Left lung (tissue), 10 donors: ENCODE data around the gene ESPNL. TPM values are rescaled to one million over a fixed set of nuclear protein-coding genes. Genes with fewer than 3 reads are reported as not detected.

ENCODE experiments used
- ATAC-seq: fragments of 200-7000 bp; cut with Tn5 transposase; one replicate; pipeline ENCODE4 v1.9.1; 2020; ENCODE audit warnings: moderate library complexity
- DNase-seq, 4 donors: peaks; one replicate each; pipeline ENCODE4 v3.0.0-alpha.2; 2013 to 2020
- H3K27ac ChIP-seq, 2 donors: fragments of 200-600 bp; sonication (generic) in 1 of 2; one replicate each; pipeline versions ENCODE4 v1.5.0 to v1.8.0; 2020 to 2021
- H3K27me3 ChIP-seq, 2 donors: fragments of 200-600 bp; sonication (generic) in 1 of 2; one replicate each; pipeline versions ENCODE4 v1.5.0 to v1.8.0; 2020 to 2021
- H3K36me3 ChIP-seq, 2 donors: fragments of 200-600 bp; sonication (generic) in 1 of 2; one replicate each; pipeline versions ENCODE4 v1.5.0 to v1.8.0; 2020 to 2021
- H3K4me1 ChIP-seq, 2 donors: fragments of 200-600 bp; one replicate each; pipeline ENCODE4 v1.8.0; 2021
- H3K4me3 ChIP-seq, 2 donors: fragments of 200-600 bp; sonication (generic) in 1 of 2; one replicate each; pipeline versions ENCODE4 v1.5.0 to v1.8.0; 2020 to 2021; ENCODE audit warnings: mild to moderate bottlenecking in 1 of 2
- H3K9me3 ChIP-seq, 2 donors: fragments of 200-600 bp; sonication (generic) in 1 of 2; one replicate each; pipeline versions ENCODE4 v1.5.0 to v1.8.0; 2020 to 2021
- CTCF ChIP-seq, 2 donors: fragments of 200-600 bp; sonication (generic) in 1 of 2; IDR thresholded peaks; one replicate each; pipeline versions ENCODE4 v1.5.0 to v1.8.0; 2021; ENCODE audit warnings: antibody characterized with exemption in 2 of 2
- intact Hi-C, 2 donors: fragments of 100-400 bp; cut with DNase I; formaldehyde crosslinking; loops; one replicate each; pipeline versions ENCODE4 v1.11.2 to v1.14.2; 2022
- polyA plus RNA-seq, 6 donors: library from polyadenylated mRNA; unstranded; fragments of 120-200 nt; gene quantifications; one replicate each; pipeline ENCODE4 v1.2.1, GENCODE V29; 2013; ENCODE audit not compliant: insufficient read length in 6 of 6
- total RNA-seq, 2 donors: library from RNA; stranded (reverse); fragmentation: NEBNext Ultra II Directional; extraction: Animal tissue kit (Norgen Biotek cat#: 25700); gene quantifications; one replicate each; pipeline ENCODE4 v1.2.1, GENCODE V29; 2021
- donor health status: DM: no; HTN: yes; CAD: no.
- donor health status: DM: no; HTN: no; CAD: no.

The ESPNL gene
- total and polyA plus RNA-seq, 8 donors, result 0.55 to 6.7 (median 2.0) TPM

DNA sequence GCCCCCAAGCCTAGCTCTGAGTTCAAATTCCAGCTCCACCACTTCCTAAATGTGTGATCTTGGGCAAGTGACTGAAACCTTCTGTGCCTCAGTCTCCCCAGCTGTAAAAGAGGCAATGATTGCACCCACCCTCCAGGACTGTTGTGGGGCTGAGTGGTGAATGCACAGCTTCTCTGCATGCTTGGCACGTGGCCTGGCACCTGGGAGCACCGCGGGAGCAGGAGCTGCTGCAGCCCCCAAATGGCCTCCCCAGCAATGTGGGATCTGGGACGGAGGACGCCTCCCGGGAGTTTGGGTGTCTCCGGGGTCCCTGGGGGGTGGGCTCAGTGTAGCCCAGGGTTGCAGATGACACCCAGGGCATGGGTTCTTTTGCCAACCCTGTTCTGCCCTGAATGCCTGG, 39.9 kb downstream of the ESPNL start:
- intact Hi-C loops, result no loop called here
- Histone ChIP-seq H3K27me3 (peaks cover 0 to 12% of the 10 kb centered on the region in 2 donors), H3K36me3 (no peaks in the 10 kb centered on the region), H3K27ac (no peak overlapping the region), H3K4me3 (no peak overlapping the region), H3K9me3 (no peaks in the 10 kb centered on the region), H3K4me1 (peaks cover 0 to 35% of the 10 kb centered on the region in 2 donors)
- ATAC-seq (no peak), DNase-seq (peak in 1 of 4 donors; percentile 61)
- TF ChIP-seq CTCF (IDR thresholded peaks at IDR 0.05), result no peak

- ATAC-seq, result no peak
Measured at GRCh38 chr2:238140721-238141540, 40.8 kb downstream of the ESPNL start.

GRCh38 chr2:238141541-238142318, 41.6 kb downstream of the ESPNL start:
- peaks cover 0 to 12% of the 10 kb centered on the region in 2 donors for H3K27me3 ChIP-seq
- no peak overlapping the region for H3K4me3 ChIP-seq
- H3K4me1 ChIP-seq, result peaks cover 0 to 33% of the 10 kb centered on the region in 2 donors
- no peaks in the 10 kb centered on the region for H3K9me3 ChIP-seq
- intact Hi-C loops, result no loop called here
- H3K36me3 ChIP-seq, result no peaks in the 10 kb centered on the region
- no peak overlapping the region for H3K27ac ChIP-seq
- TF ChIP-seq CTCF (IDR thresholded peaks at IDR 0.05), result no peak
- DNase-seq (peak in 3 of 4 donors; percentile 57 to 80 (median 65)), ATAC-seq (peak; percentile 56)

More at GRCh38 chr2:238140721-238141540, 40.8 kb downstream of the ESPNL start:
- TF ChIP-seq CTCF (IDR thresholded peaks at IDR 0.05), result no peak
- Histone ChIP-seq H3K36me3 (no peaks in the 10 kb centered on the region), H3K4me3 (no peak overlapping the region), H3K4me1 (peaks cover 0 to 35% of the 10 kb centered on the region in 2 donors), H3K27me3 (peaks cover 0 to 12% of the 10 kb centered on the region in 2 donors), H3K27ac (no peak overlapping the region), H3K9me3 (no peaks in the 10 kb centered on the region)
- intact Hi-C loops, result no loop called here
- DNase-seq, result peak in 1 of 4 donors; percentile 72

GRCh38 chr2:238142382-238143205, 42.5 kb downstream of the ESPNL start:
- DNase-seq (peak in 1 of 4 donors; percentile 74), ATAC-seq (no peak)
- no peak overlapping the region for H3K27ac ChIP-seq
- H3K9me3 ChIP-seq, result no peaks in the 10 kb centered on the region
- intact Hi-C loops, result no loop called here
- H3K4me1 ChIP-seq, result peaks cover 0 to 27% of the 10 kb centered on the region in 2 donors
- TF ChIP-seq CTCF (IDR thresholded peaks at IDR 0.05), result no peak
- no peak overlapping the region for H3K4me3 ChIP-seq
- peaks cover 0 to 12% of the 10 kb centered on the region in 2 donors for H3K27me3 ChIP-seq
- no peaks in the 10 kb centered on the region for H3K36me3 ChIP-seq
